Naive thymus-derived CD4-positive, alpha-beta T cell (primary cell): Measurements from ENCODE around the gene EMCN. TPM values are rescaled to one million over a fixed set of nuclear protein-coding genes. Genes with fewer than 3 reads are reported as not detected.
"Not testable (repeated sequence)": the region's sequence is repeated elsewhere in the genome, so short reads cannot be mapped to it uniquely, and the experiment has no call there.

Source experiments
- ATAC-seq: fragments of 150-1000 bp; cut with Tn5 transposase; 2 replicates; pipeline ENCODE4 v1.10.0; 2021; ENCODE audit warnings: mild to moderate bottlenecking, moderate library complexity
- CTCF ChIA-PET: fragments of 350-600 bp; sonication (Branson Sonifier 250); formaldehyde crosslinking; loops from one replicate; lab custom pipeline; 2021; ENCODE audit warnings: antibody characterized with exemption; lab: Charles Lee
- POLR2A ChIA-PET: fragments of 350-600 bp; sonication (Branson Sonifier 250); formaldehyde crosslinking; loops from one replicate; lab custom pipeline; 2021; ENCODE audit warnings: antibody characterized with exemption, inconsistent platforms; lab: Charles Lee
- DNase-seq, 9 donors: peaks; one replicate each; pipeline versions ENCODE4 v3.0.0 to v3.0.0-alpha.2; 2020 to 2022; ENCODE audit warnings: mixed read lengths in 1 of 9
- H3K27ac ChIP-seq: one replicate; pipeline ENCODE4 v1.7.0; 2013; ENCODE audit warnings: mild to moderate bottlenecking, low read depth, low read length, moderate library complexity
- H3K27me3 ChIP-seq, 2 donors: one replicate each; pipeline ENCODE4 v1.7.0; 2013; ENCODE audit warnings: low read length in 2 of 2, mild to moderate bottlenecking in 2 of 2, moderate library complexity in 2 of 2; ENCODE audit not compliant: control insufficient read depth in 2 of 2, insufficient read depth in 2 of 2
- H3K36me3 ChIP-seq, 3 experiments: 1 replicate in 2 of 3; 2 replicates in 1 of 3; pipeline ENCODE4 v1.7.0; 2013; ENCODE audit warnings: low read length in 3 of 3, mild to moderate bottlenecking in 3 of 3, moderate library complexity in 1 of 3; ENCODE audit not compliant: insufficient read depth in 3 of 3, control insufficient read depth in 2 of 3
- H3K4me1 ChIP-seq, 2 donors: one replicate each; pipeline ENCODE4 v1.7.0; 2013; ENCODE audit warnings: low read length in 2 of 2, mild to moderate bottlenecking in 2 of 2, moderate library complexity in 1 of 2; ENCODE audit not compliant: control insufficient read depth in 2 of 2, insufficient read depth in 2 of 2
- H3K4me3 ChIP-seq: 2 replicates; pipeline ENCODE4 v1.7.0; 2013; ENCODE audit warnings: mild to moderate bottlenecking, low read length
- H3K9me3 ChIP-seq, 3 experiments: 1 replicate in 2 of 3; 2 replicates in 1 of 3; pipeline ENCODE4 v1.7.0; 2013; ENCODE audit warnings: low read length in 3 of 3; ENCODE audit not compliant: control insufficient read depth in 2 of 3
- H3K27ac Mint-ChIP-seq, 9 donors: one replicate each; pipeline ENCODE4 v1.8.0; 2020 to 2022; ENCODE audit warnings: mixed read lengths in 9 of 9, mild to moderate bottlenecking in 8 of 9, moderate library complexity in 5 of 9, inconsistent platforms in 2 of 9
- H3K27me3 Mint-ChIP-seq, 5 donors: one replicate each; pipeline ENCODE4 v1.8.0; 2021 to 2022; ENCODE audit warnings: mixed read lengths in 5 of 5, mild to moderate bottlenecking in 1 of 5
- H3K36me3 Mint-ChIP-seq, 5 donors: one replicate each; pipeline ENCODE4 v1.8.0; 2020 to 2022; ENCODE audit warnings: mixed read lengths in 5 of 5, mild to moderate bottlenecking in 3 of 5, inconsistent platforms in 1 of 5
- H3K4me1 Mint-ChIP-seq, 7 donors: one replicate each; pipeline ENCODE4 v1.8.0; 2020 to 2022; ENCODE audit warnings: mixed read lengths in 7 of 7, mild to moderate bottlenecking in 3 of 7, inconsistent platforms in 1 of 7
- H3K4me3 Mint-ChIP-seq, 10 donors: one replicate each; pipeline ENCODE4 v1.8.0; 2020 to 2022; ENCODE audit warnings: mild to moderate bottlenecking in 10 of 10, mixed read lengths in 10 of 10, moderate library complexity in 6 of 10, inconsistent platforms in 2 of 10
- H3K9me3 Mint-ChIP-seq, 11 donors: one replicate each; pipeline ENCODE4 v1.8.0; 2020 to 2022; ENCODE audit warnings: mixed read lengths in 11 of 11, mild to moderate bottlenecking in 4 of 11, inconsistent platforms in 1 of 11, moderate library complexity in 1 of 11
- intact Hi-C, 2 donors: fragments of 100-400 bp; cut with micrococcal nuclease; formaldehyde crosslinking; loops; one replicate each; pipeline ENCODE4 v1.15.1; 2023
- polyA plus RNA-seq, 2 donors: library from polyadenylated mRNA; unstranded; fragments of 300-500 nt; fragmentation: Illumina TruSeq; gene quantifications; one replicate each; pipeline ENCODE4 v1.2.3, GENCODE V29; 2021
- total RNA-seq, 6 experiments: library from RNA in 5 of 6; stranded (reverse) in 5 of 6; gene quantifications; 1 replicate in 5 of 6; 2 replicates in 1 of 6; pipeline ENCODE4 v1.2.3 and lab custom pipeline; 2021 to 2026

Gene EMCN
- total and polyA plus RNA-seq, 7 experiments from 2014 or later: not detected

GRCh38 chr4:100360211-100360610 is 157.6 kb downstream of the EMCN start:
- POLR2A ChIA-PET: no interaction called here
- no peak overlapping the region for H3K4me3 ChIP-seq
- no peak overlapping the region for H3K27ac ChIP-seq
- Mint-ChIP-seq H3K36me3 (peaks cover 0 to 5% (median 0%) of the 10 kb centered on the region in 5 donors), H3K9me3 (peaks cover 0 to 18% (median 5%) of the 10 kb centered on the region in 11 donors), H3K4me3 (no peak overlapping the region), H3K27me3 (peaks cover 4 to 6% (median 4%) of the 10 kb centered on the region in 5 donors), H3K4me1 (peaks cover 0 to 1% (median 0%) of the 10 kb centered on the region in 7 donors), H3K27ac (no peak overlapping the region)
- no peaks in the 10 kb centered on the region for H3K36me3 ChIP-seq
- ATAC-seq: no peak
- DNase-seq: no peak
- intact Hi-C loops: no loop called here
- H3K4me1 ChIP-seq: no peaks in the 10 kb centered on the region
- no peaks in the 10 kb centered on the region for H3K27me3 ChIP-seq
- H3K9me3 ChIP-seq: no peaks in the 10 kb centered on the region
- CTCF ChIA-PET: interaction anchor here (1.1 kb wide), 1 partner anchor 20 kb away, joined by 3 read pairs; no protein-coding TSS in a partner anchor

- Mint-ChIP-seq H3K36me3 (peaks cover 0 to 5% (median 0%) of the 10 kb centered on the region in 5 donors), H3K27me3 (peaks cover 4 to 6% (median 4%) of the 10 kb centered on the region in 5 donors), H3K9me3 (peaks cover 0 to 18% (median 5%) of the 10 kb centered on the region in 11 donors), H3K27ac (no peak overlapping the region), H3K4me1 (peaks cover 0 to 1% (median 0%) of the 10 kb centered on the region in 7 donors), H3K4me3 (no peak overlapping the region)
- H3K36me3 ChIP-seq: no peaks in the 10 kb centered on the region
- intact Hi-C loops: no loop called here
- ChIA-PET POLR2A (no interaction called here), CTCF (interaction anchor here (1.1 kb wide), 1 partner anchor 21 kb away, joined by 3 read pairs; no protein-coding TSS in a partner anchor)
- DNase-seq: no peak
- no peak overlapping the region for H3K27ac ChIP-seq
- no peaks in the 10 kb centered on the region for H3K9me3 ChIP-seq
- ATAC-seq: no peak
- H3K27me3 ChIP-seq: no peaks in the 10 kb centered on the region
- H3K4me3 ChIP-seq: no peak overlapping the region
- H3K4me1 ChIP-seq: no peaks in the 10 kb centered on the region
Observed at GRCh38 chr4:100359441-100359840, 158.4 kb downstream of the EMCN start.

GRCh38 chr4:100357542-100357941 is 160.3 kb downstream of the EMCN start:
- Histone ChIP-seq H3K4me1 (no peaks in the 10 kb centered on the region), H3K4me3 (no peak overlapping the region), H3K27ac (no peak overlapping the region), H3K27me3 (no peaks in the 10 kb centered on the region), H3K36me3 (no peaks in the 10 kb centered on the region), H3K9me3 (no peaks in the 10 kb centered on the region)
- H3K36me3 Mint-ChIP-seq: peaks cover 0 to 5% (median 0%) of the 10 kb centered on the region in 5 donors
- H3K27me3 Mint-ChIP-seq: peaks cover 0 to 6% (median 4%) of the 10 kb centered on the region in 5 donors
- ChIA-PET CTCF (no interaction called here), POLR2A (no interaction called here)
- H3K4me3 Mint-ChIP-seq: no peak overlapping the region
- DNase-seq: no peak
- peaks cover 0 to 18% (median 5%) of the 10 kb centered on the region in 11 donors for H3K9me3 Mint-ChIP-seq
- intact Hi-C loops: no loop called here
- H3K27ac Mint-ChIP-seq: no peak overlapping the region
- peaks cover 0 to 1% (median 0%) of the 10 kb centered on the region in 7 donors for H3K4me1 Mint-ChIP-seq
- no peak for ATAC-seq

- H3K27ac ChIP-seq: no peak overlapping the region
- no peaks in the 10 kb centered on the region for H3K4me1 ChIP-seq
- DNase-seq: no peak
- Mint-ChIP-seq H3K27me3 (peaks cover 0 to 9% (median 4%) of the 10 kb centered on the region in 5 donors), H3K4me1 (peaks cover 0 to 1% (median 0%) of the 10 kb centered on the region in 7 donors), H3K9me3 (peaks cover 0 to 22% (median 10%) of the 10 kb centered on the region in 11 donors), H3K4me3 (no peak overlapping the region), H3K27ac (no peak overlapping the region), H3K36me3 (peaks cover 0 to 5% (median 0%) of the 10 kb centered on the region in 5 donors)
- H3K36me3 ChIP-seq: no peaks in the 10 kb centered on the region
- no peak overlapping the region for H3K4me3 ChIP-seq
- no peaks in the 10 kb centered on the region for H3K9me3 ChIP-seq
- H3K27me3 ChIP-seq: no peaks in the 10 kb centered on the region
- CTCF ChIA-PET: no interaction called here
- no peak for ATAC-seq
- POLR2A ChIA-PET: no interaction called here
- intact Hi-C loops: no loop called here
Observed at GRCh38 chr4:100356172-100356571, 161.7 kb downstream of the EMCN start.

GRCh38 chr4:100352352-100352751 is 165.5 kb downstream of the EMCN start:
- CTCF ChIA-PET, H3K27ac ChIP-seq, H3K36me3 Mint-ChIP-seq, H3K9me3 ChIP-seq, intact Hi-C loops, H3K4me3 Mint-ChIP-seq, H3K4me1 ChIP-seq, ATAC-seq, POLR2A ChIA-PET, H3K4me1 Mint-ChIP-seq, H3K4me3 ChIP-seq, H3K27ac Mint-ChIP-seq, H3K36me3 ChIP-seq, DNase-seq, H3K27me3 ChIP-seq: not testable (repeated sequence)
- Mint-ChIP-seq H3K9me3 (peaks cover 0 to 11% (median 4%) of the 10 kb centered on the region in 11 donors), H3K27me3 (peaks cover 0 to 14% (median 4%) of the 10 kb centered on the region in 5 donors)

GRCh38 chr4:100348473-100348872 is 169.3 kb downstream of the EMCN start:
- H3K36me3 Mint-ChIP-seq: no peaks in the 10 kb centered on the region
- intact Hi-C loops: no loop called here
- H3K4me1 Mint-ChIP-seq: no peaks in the 10 kb centered on the region
- ChIA-PET CTCF (no interaction called here), POLR2A (no interaction called here)
- H3K27me3 ChIP-seq: no peaks in the 10 kb centered on the region
- peaks cover 0 to 11% (median 5%) of the 10 kb centered on the region in 11 donors for H3K9me3 Mint-ChIP-seq
- no peak overlapping the region for H3K4me3 Mint-ChIP-seq
- no peak overlapping the region for H3K27ac ChIP-seq
- no peaks in the 10 kb centered on the region for H3K4me1 ChIP-seq
- no peak overlapping the region for H3K4me3 ChIP-seq
- no peaks in the 10 kb centered on the region for H3K9me3 ChIP-seq
- no peak overlapping the region for H3K27ac Mint-ChIP-seq
- no peak for ATAC-seq
- H3K36me3 ChIP-seq: no peaks in the 10 kb centered on the region
- peaks cover 0 to 14% (median 0%) of the 10 kb centered on the region in 5 donors for H3K27me3 Mint-ChIP-seq
- DNase-seq: no peak

GRCh38 chr4:100347241-100347640 is 170.6 kb downstream of the EMCN start:
- H3K36me3 Mint-ChIP-seq: no peaks in the 10 kb centered on the region
- H3K27me3 Mint-ChIP-seq: peaks cover 0 to 11% (median 0%) of the 10 kb centered on the region in 5 donors
- DNase-seq (no peak), ATAC-seq (no peak)
- no peaks in the 10 kb centered on the region for H3K9me3 ChIP-seq
- no peaks in the 10 kb centered on the region for H3K27me3 ChIP-seq
- H3K27ac Mint-ChIP-seq: no peak overlapping the region
- H3K36me3 ChIP-seq: no peaks in the 10 kb centered on the region
- no peaks in the 10 kb centered on the region for H3K4me1 ChIP-seq
- H3K4me1 Mint-ChIP-seq: no peaks in the 10 kb centered on the region
- peaks cover 0 to 11% (median 3%) of the 10 kb centered on the region in 11 donors for H3K9me3 Mint-ChIP-seq
- ChIA-PET POLR2A (no interaction called here), CTCF (no interaction called here)
- no peak overlapping the region for H3K4me3 ChIP-seq
- intact Hi-C loops: no loop called here
- H3K27ac ChIP-seq: no peak overlapping the region
- H3K4me3 Mint-ChIP-seq: no peak overlapping the region
